ENCODE measurements around the gene MAEA. TPM values are rescaled to one million over a fixed set of nuclear protein-coding genes. Genes with fewer than 3 reads are reported as not detected.

MAEA gene
- total RNA-seq, 1 donor from 2014 or later, result 56.3 TPM

DNA sequence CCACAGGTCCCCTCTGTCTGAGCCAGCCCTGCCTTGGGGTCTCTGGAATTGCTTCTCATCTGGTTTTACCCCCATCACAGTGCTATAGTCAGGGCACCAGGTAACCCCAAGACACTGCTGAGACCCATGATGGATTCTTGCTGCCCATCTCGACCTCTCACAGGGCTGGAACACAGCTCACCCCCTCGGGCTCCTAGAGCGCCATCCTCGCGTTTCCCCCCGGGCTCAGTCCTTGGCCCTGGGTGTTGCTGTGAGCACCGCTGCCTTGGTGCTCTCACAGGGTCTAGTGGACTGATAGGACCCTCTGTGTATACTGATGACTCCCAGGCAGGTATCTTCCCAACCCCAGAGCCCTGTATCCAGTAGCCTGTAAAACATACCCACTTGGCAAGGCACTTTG, 8.8 kb downstream of the MAEA start:
- H3K4me3 Mint-ChIP-seq (ENCODE audit: unreplicated experiment), result no peak overlapping the region
- no peak overlapping the region for H3K27ac Mint-ChIP-seq (ENCODE audit: unreplicated experiment)
- no peaks in the 10 kb centered on the region for H3K9me3 Mint-ChIP-seq (ENCODE audit: low read depth)
- no peak for DNase-seq (ENCODE audit: low spot score)
- TF ChIP-seq, protein P1, sequence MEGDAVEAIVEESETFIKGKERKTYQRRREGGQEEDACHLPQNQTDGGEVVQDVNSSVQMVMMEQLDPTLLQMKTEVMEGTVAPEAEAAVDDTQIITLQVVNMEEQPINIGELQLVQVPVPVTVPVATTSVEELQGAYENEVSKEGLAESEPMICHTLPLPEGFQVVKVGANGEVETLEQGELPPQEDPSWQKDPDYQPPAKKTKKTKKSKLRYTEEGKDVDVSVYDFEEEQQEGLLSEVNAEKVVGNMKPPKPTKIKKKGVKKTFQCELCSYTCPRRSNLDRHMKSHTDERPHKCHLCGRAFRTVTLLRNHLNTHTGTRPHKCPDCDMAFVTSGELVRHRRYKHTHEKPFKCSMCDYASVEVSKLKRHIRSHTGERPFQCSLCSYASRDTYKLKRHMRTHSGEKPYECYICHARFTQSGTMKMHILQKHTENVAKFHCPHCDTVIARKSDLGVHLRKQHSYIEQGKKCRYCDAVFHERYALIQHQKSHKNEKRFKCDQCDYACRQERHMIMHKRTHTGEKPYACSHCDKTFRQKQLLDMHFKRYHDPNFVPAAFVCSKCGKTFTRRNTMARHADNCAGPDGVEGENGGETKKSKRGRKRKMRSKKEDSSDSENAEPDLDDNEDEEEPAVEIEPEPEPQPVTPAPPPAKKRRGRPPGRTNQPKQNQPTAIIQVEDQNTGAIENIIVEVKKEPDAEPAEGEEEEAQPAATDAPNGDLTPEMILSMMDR (IDR thresholded peaks at IDR 0.05), result no peak
- no peaks in the 10 kb centered on the region for H3K27me3 Mint-ChIP-seq (ENCODE audit: low read depth)
- peaks cover 4% of the 10 kb centered on the region for H3K36me3 Mint-ChIP-seq (ENCODE audit: low read depth)
- H3K4me1 Mint-ChIP-seq (ENCODE audit: low read depth), result peaks cover 23% of the 10 kb centered on the region

DNA sequence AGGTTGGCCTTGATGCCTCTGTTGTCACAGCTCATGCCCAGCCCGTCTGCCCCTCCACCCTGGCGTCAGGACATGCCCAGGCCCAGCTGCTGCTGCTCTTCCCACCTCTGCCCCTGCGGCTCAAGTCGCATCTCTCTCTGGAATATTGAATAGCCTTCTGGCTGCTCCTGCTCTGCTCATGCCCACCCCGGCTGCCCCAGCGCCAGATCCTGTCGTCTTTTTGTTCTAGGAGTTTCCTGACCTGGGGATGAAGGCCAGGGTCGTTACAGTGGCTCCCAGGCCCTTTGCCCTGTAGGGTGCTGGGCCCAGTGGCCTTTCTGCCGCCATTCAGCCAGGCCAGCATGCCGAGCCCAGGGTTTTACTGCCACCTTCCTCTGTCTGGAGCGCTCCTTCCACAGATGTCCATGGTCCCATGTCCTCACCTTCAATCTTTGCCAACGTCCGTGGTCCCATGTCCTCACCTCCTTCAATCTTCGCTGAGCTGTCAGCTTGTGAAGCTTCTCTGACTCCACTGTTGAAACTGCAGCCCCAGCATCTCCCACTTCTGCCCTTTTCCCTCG, 9.7 kb downstream of the MAEA start:
- TF ChIP-seq, protein P1 (IDR thresholded peaks at IDR 0.05), result no peak
- peaks cover 4% of the 10 kb centered on the region for H3K36me3 Mint-ChIP-seq (ENCODE audit: low read depth)
- no peaks in the 10 kb centered on the region for H3K9me3 Mint-ChIP-seq (ENCODE audit: low read depth)
- H3K4me3 Mint-ChIP-seq (ENCODE audit: unreplicated experiment), result no peak overlapping the region
- peaks cover 14% of the 10 kb centered on the region for H3K4me1 Mint-ChIP-seq (ENCODE audit: low read depth)
- H3K27ac Mint-ChIP-seq (ENCODE audit: unreplicated experiment), result peak overlapping the region; percentile 34
- no peak for DNase-seq (ENCODE audit: low spot score)
- H3K27me3 Mint-ChIP-seq (ENCODE audit: low read depth), result no peaks in the 10 kb centered on the region

DNA sequence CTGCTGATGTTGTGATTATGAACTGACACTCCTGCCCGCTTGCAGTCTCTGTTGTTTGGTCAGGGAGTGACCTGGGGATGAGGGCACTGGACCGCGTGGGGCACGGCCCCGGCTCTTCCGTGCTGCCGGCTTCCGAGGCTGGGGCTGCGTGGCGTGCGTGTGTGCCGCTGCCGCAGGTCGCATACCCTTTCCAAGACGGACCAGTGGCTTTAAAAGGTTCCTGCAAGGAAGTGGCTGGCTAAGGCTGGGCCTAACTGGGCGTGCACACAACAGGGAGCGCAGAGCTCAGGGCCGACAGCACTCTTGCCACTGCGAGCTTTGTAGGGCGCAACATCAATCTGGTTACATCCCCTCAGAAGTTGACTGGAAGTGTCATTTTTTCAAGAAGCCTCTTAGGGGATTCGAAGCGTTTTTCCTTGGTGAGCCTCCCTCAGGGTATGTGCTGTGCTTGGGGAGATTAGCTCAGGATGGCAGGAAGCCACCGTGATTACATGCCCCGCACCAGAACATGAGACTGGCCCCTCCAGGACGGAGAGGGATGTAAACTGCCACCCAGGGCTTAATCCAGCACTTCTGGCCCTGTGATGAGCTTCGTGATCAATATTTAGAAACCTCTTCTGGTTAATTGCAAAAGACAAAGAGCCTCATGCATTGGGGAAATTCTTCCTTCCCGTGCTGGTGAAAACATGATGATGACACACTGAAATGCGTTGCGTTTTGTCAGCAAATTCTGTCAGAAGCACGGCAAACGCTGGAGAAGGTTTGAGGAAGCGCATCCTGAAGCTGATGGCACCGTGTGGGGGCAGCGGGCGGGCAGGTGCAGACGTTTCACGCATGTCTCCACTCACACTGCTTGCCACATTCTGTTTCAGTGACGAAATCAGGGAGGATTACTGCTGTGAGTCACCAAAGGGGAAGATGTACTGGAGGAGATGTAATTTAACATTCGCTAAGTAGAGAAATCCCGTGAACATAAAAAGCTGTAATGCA, 11.1 kb downstream of the MAEA start:
- peak overlapping the region; percentile 41 for H3K27ac Mint-ChIP-seq (ENCODE audit: unreplicated experiment)
- no peak overlapping the region for H3K4me3 Mint-ChIP-seq (ENCODE audit: unreplicated experiment)
- H3K27me3 Mint-ChIP-seq (ENCODE audit: low read depth), result no peaks in the 10 kb centered on the region
- peaks cover 6% of the 10 kb centered on the region for H3K36me3 Mint-ChIP-seq (ENCODE audit: low read depth)
- H3K9me3 Mint-ChIP-seq (ENCODE audit: low read depth), result no peaks in the 10 kb centered on the region
- DNase-seq (ENCODE audit: low spot score), result peak; percentile 74
- TF ChIP-seq, protein P1 (IDR thresholded peaks at IDR 0.05), result no peak
- H3K4me1 Mint-ChIP-seq (ENCODE audit: low read depth), result peaks cover 6% of the 10 kb centered on the region

DNA sequence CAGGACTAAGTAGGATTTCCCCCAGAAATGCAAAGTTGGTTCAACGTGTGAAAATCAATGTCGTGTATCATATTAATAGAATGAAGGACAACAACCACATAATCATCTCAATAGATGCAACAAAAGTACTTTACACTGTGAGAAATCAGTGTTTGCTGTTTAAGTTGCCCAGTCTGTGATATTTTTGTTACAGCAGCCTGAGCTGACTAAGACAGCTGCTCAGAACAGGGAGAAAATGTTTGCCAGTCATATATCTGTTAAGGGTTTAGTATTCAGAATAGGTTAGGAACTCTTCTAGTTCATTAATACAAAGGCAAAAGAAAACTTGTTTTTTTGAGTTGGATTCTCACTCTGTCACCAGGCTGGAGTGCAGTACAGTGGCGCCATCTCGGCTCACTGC, 12.5 kb downstream of the MAEA start:
- no peak overlapping the region for H3K4me3 Mint-ChIP-seq (ENCODE audit: unreplicated experiment)
- H3K36me3 Mint-ChIP-seq (ENCODE audit: low read depth), result peaks cover 6% of the 10 kb centered on the region
- no peaks in the 10 kb centered on the region for H3K27me3 Mint-ChIP-seq (ENCODE audit: low read depth)
- no peak for DNase-seq (ENCODE audit: low spot score)
- no peaks in the 10 kb centered on the region for H3K9me3 Mint-ChIP-seq (ENCODE audit: low read depth)
- H3K4me1 Mint-ChIP-seq (ENCODE audit: low read depth), result no peaks in the 10 kb centered on the region
- no peak overlapping the region for H3K27ac Mint-ChIP-seq (ENCODE audit: unreplicated experiment)
- TF ChIP-seq, protein P1 (IDR thresholded peaks at IDR 0.05), result no peak

DNA sequence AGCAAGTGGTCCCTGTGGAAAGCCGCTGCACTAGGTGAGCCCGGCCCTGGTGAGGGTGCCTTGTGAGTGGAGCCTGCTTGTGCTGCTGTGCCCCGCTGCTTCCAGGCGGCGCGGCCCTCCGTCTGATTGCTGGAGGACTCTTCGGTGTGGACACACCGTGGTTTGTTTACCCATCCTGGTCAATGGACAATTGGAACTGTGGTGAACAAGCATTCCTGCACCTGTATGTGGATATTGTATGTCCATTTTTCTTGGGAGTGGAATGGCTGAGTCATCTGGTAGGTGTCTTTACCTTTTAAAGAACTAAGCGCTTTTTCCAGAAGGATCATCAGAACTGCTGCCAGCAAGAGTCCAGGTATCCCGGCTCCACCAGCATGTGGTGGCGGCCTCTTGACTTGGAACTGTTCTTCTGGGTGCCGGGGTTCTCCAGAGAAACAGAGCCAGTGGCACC, 15.6 kb downstream of the MAEA start:
- no peaks in the 10 kb centered on the region for H3K27me3 Mint-ChIP-seq (ENCODE audit: low read depth)
- no peak overlapping the region for H3K27ac Mint-ChIP-seq (ENCODE audit: unreplicated experiment)
- peak; percentile 84 for DNase-seq (ENCODE audit: low spot score)
- H3K4me3 Mint-ChIP-seq (ENCODE audit: unreplicated experiment), result no peak overlapping the region
- no peaks in the 10 kb centered on the region for H3K9me3 Mint-ChIP-seq (ENCODE audit: low read depth)
- TF ChIP-seq, protein P1 (IDR thresholded peaks at IDR 0.05), result no peak
- peaks cover 21% of the 10 kb centered on the region for H3K4me1 Mint-ChIP-seq (ENCODE audit: low read depth)
- peaks cover 3% of the 10 kb centered on the region for H3K36me3 Mint-ChIP-seq (ENCODE audit: low read depth)

Measured in chondrocyte (in vitro differentiated cells).